Measurements from ENCODE around the gene HSF2. TPM values are rescaled to one million over a fixed set of nuclear protein-coding genes. Genes with fewer than 3 reads are reported as not detected.
A peak's percentile ranks its signal among the peaks of the same experiment; 100 is the strongest.

Gene HSF2
- total RNA-seq (2022): 12.1 and 12.3 TPM in 2 replicates
- percentile 86 among the genes with signal in this experiment for Bru-seq, nascent RNA
- percentile 79 among the genes with signal in this experiment for BruChase-seq, experiment 1, labeled RNA remaining after a 2-hour chase
- percentile 61 among the genes with signal in this experiment for BruChase-seq, experiment 2, labeled RNA remaining after a 6-hour chase
- long read RNA-seq, transcript HSF2-202 (12 exons, 2,643 nt): major isoform, 23 of 44 reads
- long read RNA-seq, transcript HSF2-201 (13 exons, 2,549 nt): minor isoform, 18 of 44 reads
- long read RNA-seq, partial matches to known transcripts: 0 of 44 reads
- long read RNA-seq, other reads (novel, unspliced or antisense): 2 of 44 reads

GRCh38 chr6:122399348-122400120, at the start of gene HSF2:
Gene HSF2, plus strand, starts transcription at chr6:122399652. Its CDS starts 86 bp downstream, at chr6:122399738.
- TF ChIP-seq CTCF (IDR thresholded peaks at IDR 0.05; ENCODE audit: insufficient read depth in 1 of 2, low read depth in 1 of 2, low read length in 1 of 2, severe bottlenecking in 1 of 2, unreplicated experiment in 1 of 2): peak in 1 of 2 experiments; percentile 53
- peak within 1 kb of the TSS; percentile 84 for H3K4me3 ChIP-seq (ENCODE audit: low read depth, low read length)
- Mint-ChIP-seq H3K27me3 (ENCODE audit: insufficient read depth, unreplicated experiment) (peaks cover 4% of the 10 kb centered on the region), H3K4me1 (ENCODE audit: low read depth, unreplicated experiment) (peaks cover 8% of the 10 kb centered on the region), H3K27ac (ENCODE audit: unreplicated experiment) (peak within 1 kb of the TSS; percentile 96), H3K36me3 (ENCODE audit: insufficient read depth, unreplicated experiment) (no peaks in the 10 kb centered on the region), H3K4me3 (ENCODE audit: unreplicated experiment) (peak within 1 kb of the TSS; percentile 94), H3K9me3 (ENCODE audit: unreplicated experiment) (no peaks in the 10 kb centered on the region)
- H3K4me1 ChIP-seq: 0 out of 2 replicates have a peak, but pooled peaks cover 10% of the 10 kb centered on the region
- H3K36me3 ChIP-seq (ENCODE audit: control insufficient read depth, insufficient read depth, low read length): no peaks in the 10 kb centered on the region
- DNase-seq: peak; percentile 95 to 97
- ChIA-PET CTCF (interaction anchor here (0.5 to 1.4 kb wide), 5 partner anchors 13 to 177 kb away, joined by 3 to 4 read pairs (median 3); no protein-coding TSS in a partner anchor), POLR2A (no interaction called here)
- intact Hi-C loops (cut with micrococcal nuclease; ENCODE audit: unreplicated experiment): loop anchor here (2.0 to 5.0 kb wide), 2 partner anchors 19 to 73 kb away; partner anchors contain the start of gene SERINC1
- H3K27me3 ChIP-seq (replicated peaks; ENCODE audit: control insufficient read depth, insufficient read depth, low read length): no peaks in the 10 kb centered on the region
- H3K9me3 ChIP-seq: no peaks in the 10 kb centered on the region
- no TSS peak for BruUV-seq (replicated peaks)

- TF ChIP-seq CTCF (IDR thresholded peaks at IDR 0.05; ENCODE audit: insufficient read depth in 1 of 2, low read depth in 1 of 2, low read length in 1 of 2, severe bottlenecking in 1 of 2, unreplicated experiment in 1 of 2): no peak
- no peaks in the 10 kb centered on the region for H3K27me3 ChIP-seq (replicated peaks; ENCODE audit: control insufficient read depth, insufficient read depth, low read length)
- intact Hi-C loops (cut with micrococcal nuclease; ENCODE audit: unreplicated experiment): no loop called here
- H3K4me1 ChIP-seq: no peaks in the 10 kb centered on the region
- Mint-ChIP-seq H3K27me3 (ENCODE audit: insufficient read depth, unreplicated experiment) (peaks cover 15% of the 10 kb centered on the region), H3K9me3 (ENCODE audit: unreplicated experiment) (no peaks in the 10 kb centered on the region), H3K27ac (ENCODE audit: unreplicated experiment) (no peak overlapping the region), H3K4me1 (ENCODE audit: low read depth, unreplicated experiment) (no peaks in the 10 kb centered on the region), H3K36me3 (ENCODE audit: insufficient read depth, unreplicated experiment) (no peaks in the 10 kb centered on the region), H3K4me3 (ENCODE audit: unreplicated experiment) (no peak overlapping the region)
- H3K36me3 ChIP-seq (ENCODE audit: control insufficient read depth, insufficient read depth, low read length): no peaks in the 10 kb centered on the region
- no peak overlapping the region for H3K4me3 ChIP-seq (ENCODE audit: low read depth, low read length)
- no TSS peak for BruUV-seq (replicated peaks)
- POLR2A ChIA-PET: no interaction called here
- CTCF ChIA-PET: no interaction called here
- DNase-seq: no peak
- H3K9me3 ChIP-seq: no peaks in the 10 kb centered on the region
Observed at GRCh38 chr6:122352981-122353664, 46.3 kb upstream of the HSF2 start.

GRCh38 chr6:122360809-122361208, 38.6 kb upstream of the HSF2 start:
- Mint-ChIP-seq H3K9me3 (ENCODE audit: unreplicated experiment) (no peaks in the 10 kb centered on the region), H3K27ac (ENCODE audit: unreplicated experiment) (no peak overlapping the region), H3K4me1 (ENCODE audit: low read depth, unreplicated experiment) (no peaks in the 10 kb centered on the region), H3K27me3 (ENCODE audit: insufficient read depth, unreplicated experiment) (peaks cover 18% of the 10 kb centered on the region), H3K36me3 (ENCODE audit: insufficient read depth, unreplicated experiment) (no peaks in the 10 kb centered on the region), H3K4me3 (ENCODE audit: unreplicated experiment) (no peak overlapping the region)
- ChIA-PET POLR2A (no interaction called here), CTCF (no interaction called here)
- H3K9me3 ChIP-seq: no peaks in the 10 kb centered on the region
- intact Hi-C loops (cut with micrococcal nuclease; ENCODE audit: unreplicated experiment): no loop called here
- H3K4me3 ChIP-seq (ENCODE audit: low read depth, low read length): no peak overlapping the region
- TF ChIP-seq CTCF (IDR thresholded peaks at IDR 0.05; ENCODE audit: insufficient read depth in 1 of 2, low read depth in 1 of 2, low read length in 1 of 2, severe bottlenecking in 1 of 2, unreplicated experiment in 1 of 2): no peak
- H3K36me3 ChIP-seq (ENCODE audit: control insufficient read depth, insufficient read depth, low read length): no peaks in the 10 kb centered on the region
- DNase-seq: no peak
- BruUV-seq (replicated peaks): no TSS peak
- H3K27me3 ChIP-seq (replicated peaks; ENCODE audit: control insufficient read depth, insufficient read depth, low read length): no peaks in the 10 kb centered on the region
- no peaks in the 10 kb centered on the region for H3K4me1 ChIP-seq

Measured in Caco-2 (cell line).